Measurements from ENCODE around the gene XYLB. TPM values are rescaled to one million over a fixed set of nuclear protein-coding genes. Genes with fewer than 3 reads are reported as not detected.

Gene XYLB
- total and polyA plus RNA-seq, 2 of the 13 experiments (the other 11 are each of a cell fraction or from before 2014, with no cell fraction given) = 25.9 to 30.0 TPM

DNA sequence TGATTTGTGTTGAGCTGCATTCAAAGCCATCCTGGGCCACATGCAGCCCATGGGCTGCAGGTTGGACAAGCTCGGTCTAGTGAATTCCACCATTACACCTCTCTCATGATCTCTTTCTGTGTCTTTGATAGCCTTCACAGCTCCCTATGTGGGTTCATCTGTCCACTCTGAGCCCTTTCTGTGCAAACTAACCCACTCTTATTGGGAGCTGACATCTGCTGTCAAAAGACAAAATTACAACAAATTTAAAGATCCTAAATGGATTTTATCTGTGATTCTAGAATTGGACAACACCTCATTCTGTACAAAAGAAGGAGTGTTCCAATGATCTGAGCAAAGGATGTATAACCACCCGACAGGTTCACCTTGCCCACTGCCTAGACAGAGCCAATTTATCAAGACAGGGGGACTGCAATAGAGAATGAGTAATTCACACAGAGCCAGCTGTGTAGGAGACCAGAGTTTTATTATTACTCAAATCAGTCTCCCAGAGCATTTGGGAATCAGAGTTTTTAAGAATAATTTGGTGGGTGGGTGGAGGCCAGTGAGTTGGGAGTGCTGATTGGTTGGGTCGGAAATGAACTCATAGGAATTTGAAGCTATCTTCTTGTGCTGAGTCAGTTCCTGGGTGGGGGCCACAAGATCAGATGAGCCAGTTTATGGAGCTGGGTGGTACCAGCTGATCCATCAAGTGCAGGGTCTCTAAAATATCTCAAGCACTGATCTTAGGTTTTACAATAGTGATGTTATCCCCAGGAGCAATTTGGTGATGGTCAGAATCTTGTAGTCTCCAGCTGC is 2.6 kb upstream of the XYLB start:
- no TSS peak for BruUV-seq (replicated peaks)
- H3K4me2 ChIP-seq (ENCODE audit: low read depth, low read length) = no peak overlapping the region
- H3K27ac ChIP-seq (ENCODE audit: extremely low read length, insufficient read depth, low read length) = no peak overlapping the region
- H3K9me3 ChIP-seq (ENCODE audit: low read length) = no peaks in the 10 kb centered on the region
- TF ChIP-seq, protein P1, sequence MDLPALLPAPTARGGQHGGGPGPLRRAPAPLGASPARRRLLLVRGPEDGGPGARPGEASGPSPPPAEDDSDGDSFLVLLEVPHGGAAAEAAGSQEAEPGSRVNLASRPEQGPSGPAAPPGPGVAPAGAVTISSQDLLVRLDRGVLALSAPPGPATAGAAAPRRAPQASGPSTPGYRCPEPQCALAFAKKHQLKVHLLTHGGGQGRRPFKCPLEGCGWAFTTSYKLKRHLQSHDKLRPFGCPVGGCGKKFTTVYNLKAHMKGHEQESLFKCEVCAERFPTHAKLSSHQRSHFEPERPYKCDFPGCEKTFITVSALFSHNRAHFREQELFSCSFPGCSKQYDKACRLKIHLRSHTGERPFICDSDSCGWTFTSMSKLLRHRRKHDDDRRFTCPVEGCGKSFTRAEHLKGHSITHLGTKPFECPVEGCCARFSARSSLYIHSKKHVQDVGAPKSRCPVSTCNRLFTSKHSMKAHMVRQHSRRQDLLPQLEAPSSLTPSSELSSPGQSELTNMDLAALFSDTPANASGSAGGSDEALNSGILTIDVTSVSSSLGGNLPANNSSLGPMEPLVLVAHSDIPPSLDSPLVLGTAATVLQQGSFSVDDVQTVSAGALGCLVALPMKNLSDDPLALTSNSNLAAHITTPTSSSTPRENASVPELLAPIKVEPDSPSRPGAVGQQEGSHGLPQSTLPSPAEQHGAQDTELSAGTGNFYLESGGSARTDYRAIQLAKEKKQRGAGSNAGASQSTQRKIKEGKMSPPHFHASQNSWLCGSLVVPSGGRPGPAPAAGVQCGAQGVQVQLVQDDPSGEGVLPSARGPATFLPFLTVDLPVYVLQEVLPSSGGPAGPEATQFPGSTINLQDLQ (CRISPR knock-in tag; IDR thresholded peaks at IDR 0.05) = no peak
- TF ChIP-seq, protein P2, sequence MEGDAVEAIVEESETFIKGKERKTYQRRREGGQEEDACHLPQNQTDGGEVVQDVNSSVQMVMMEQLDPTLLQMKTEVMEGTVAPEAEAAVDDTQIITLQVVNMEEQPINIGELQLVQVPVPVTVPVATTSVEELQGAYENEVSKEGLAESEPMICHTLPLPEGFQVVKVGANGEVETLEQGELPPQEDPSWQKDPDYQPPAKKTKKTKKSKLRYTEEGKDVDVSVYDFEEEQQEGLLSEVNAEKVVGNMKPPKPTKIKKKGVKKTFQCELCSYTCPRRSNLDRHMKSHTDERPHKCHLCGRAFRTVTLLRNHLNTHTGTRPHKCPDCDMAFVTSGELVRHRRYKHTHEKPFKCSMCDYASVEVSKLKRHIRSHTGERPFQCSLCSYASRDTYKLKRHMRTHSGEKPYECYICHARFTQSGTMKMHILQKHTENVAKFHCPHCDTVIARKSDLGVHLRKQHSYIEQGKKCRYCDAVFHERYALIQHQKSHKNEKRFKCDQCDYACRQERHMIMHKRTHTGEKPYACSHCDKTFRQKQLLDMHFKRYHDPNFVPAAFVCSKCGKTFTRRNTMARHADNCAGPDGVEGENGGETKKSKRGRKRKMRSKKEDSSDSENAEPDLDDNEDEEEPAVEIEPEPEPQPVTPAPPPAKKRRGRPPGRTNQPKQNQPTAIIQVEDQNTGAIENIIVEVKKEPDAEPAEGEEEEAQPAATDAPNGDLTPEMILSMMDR (CRISPR knock-in tag; IDR thresholded peaks at IDR 0.05) = peak; percentile 25; the same call in 1 of the 2 replicates
- TF ChIP-seq STAG1 (CRISPR knock-in tag; IDR thresholded peaks at IDR 0.05) = peak; percentile 24; the same call in 1 of the 2 replicates
- in situ Hi-C loops (cut with HindIII; ENCODE audit: extremely low pct_ligation_motif_present, low pct_unique_long_range_greater_than_20kb) (no loop called here), intact Hi-C loops (cut with micrococcal nuclease; ENCODE audit: unreplicated experiment) (no loop called here)
- H3K27me3 ChIP-seq (ENCODE audit: control insufficient read depth in 1 of 2, insufficient read depth in 2 of 2, low read length in 2 of 2) = no peaks in the 10 kb centered on the region
- no peak overlapping the region for H3K9ac ChIP-seq (ENCODE audit: insufficient read depth, low read depth, low read length)
- ChIA-PET CTCF (ENCODE audit: low intra/inter-chr PET ratio, low total read pairs) (interaction anchor here (0.9 kb wide), 1 partner anchor 135 kb away, joined by 3 read pairs; no protein-coding TSS in a partner anchor), POLR2A (interaction anchor here (1.3 kb wide), 1 partner anchor 207 kb away, joined by 4 read pairs; the partner anchor contains the start of gene ACAA1)
- peaks cover 20% of the 10 kb centered on the region for H3K4me1 ChIP-seq (ENCODE audit: insufficient read depth, low read length)
- no peak for ATAC-seq
- 61% methylated on average over 3 of the region's 3 CpGs for WGBS (ENCODE audit: low lambda C conversion rate)
- H2AFZ ChIP-seq (ENCODE audit: low read length) = no peak overlapping the region
- DNase-seq (ENCODE audit: low spot score) = no peak
- FAIRE-seq = no peak
- H4K20me1 ChIP-seq (ENCODE audit: insufficient read depth, low read length) = no peaks in the 10 kb centered on the region
- H3K36me3 ChIP-seq (replicated peaks in 1 of 2; ENCODE audit: control insufficient read depth in 1 of 2, insufficient read depth in 2 of 2, low read length in 2 of 2) = peaks cover 2 to 8% of the 10 kb centered on the region in 2 experiments; a peak in 3 of 5 replicates
- peaks cover 21% of the 10 kb centered on the region for H3K79me2 ChIP-seq (ENCODE audit: insufficient read depth, low read length)
- no peak overlapping the region for H3K4me3 ChIP-seq (replicated peaks in 1 of 3; ENCODE audit: insufficient read depth in 1 of 3, low read depth in 2 of 3, low read length in 3 of 3)

Measured in HepG2 (cell line).